Astrocyte of the cerebellum (primary cell): ENCODE results near the gene LAMB4.

ENCODE experiments used
- DNase-seq: peaks from one replicate; pipeline ENCODE4 v3.0.0-alpha.2; 2011; ENCODE audit warnings: low read depth
- H3K4me3 ChIP-seq: 2 replicates; pipeline ENCODE4 v1.5.1; 2011; ENCODE audit warnings: mild to moderate bottlenecking, low read depth, low read length, moderate library complexity
- in situ Hi-C: cut with HindIII; loops from 2 replicates; pipeline ENCODE4 v1.10.0; 2017; ENCODE audit warnings: low sequenced_read_pairs
- TF ChIP-seq, protein P1 (sequence below): IDR thresholded peaks from 2 replicates; pipeline ENCODE4 v1.5.1; 2012; ENCODE audit warnings: low read length, low read depth, moderate library complexity, mild to moderate bottlenecking; ENCODE audit errors: missing control alignments

The LAMB4 gene

DNA sequence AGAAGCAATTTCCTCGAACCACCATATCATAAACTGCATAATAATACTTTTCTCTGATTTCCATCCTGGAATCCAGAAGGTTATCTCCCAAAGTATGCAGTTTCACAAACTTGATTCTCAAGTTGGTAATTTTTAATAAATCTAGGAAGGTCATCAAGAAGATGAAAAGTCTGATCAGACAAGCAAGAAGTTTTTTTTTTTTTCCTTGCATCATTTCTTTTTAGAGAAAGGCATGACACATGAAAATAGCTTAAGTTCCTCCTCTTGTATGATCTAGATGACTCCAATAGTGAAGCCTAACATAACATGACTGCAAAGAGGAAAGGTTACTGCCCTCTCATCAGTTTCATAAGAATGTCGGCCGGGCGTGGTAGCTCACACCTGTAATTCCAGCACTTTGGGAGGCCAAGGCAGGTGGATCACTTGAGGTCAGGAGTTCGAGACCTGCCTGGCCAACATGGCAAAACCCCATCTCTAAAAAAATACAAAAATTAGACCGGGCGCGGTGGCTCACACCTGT is 149.4 kb downstream of the LAMB4 start:
- H3K4me3 ChIP-seq, result no peak overlapping the region
- TF ChIP-seq, protein P1, sequence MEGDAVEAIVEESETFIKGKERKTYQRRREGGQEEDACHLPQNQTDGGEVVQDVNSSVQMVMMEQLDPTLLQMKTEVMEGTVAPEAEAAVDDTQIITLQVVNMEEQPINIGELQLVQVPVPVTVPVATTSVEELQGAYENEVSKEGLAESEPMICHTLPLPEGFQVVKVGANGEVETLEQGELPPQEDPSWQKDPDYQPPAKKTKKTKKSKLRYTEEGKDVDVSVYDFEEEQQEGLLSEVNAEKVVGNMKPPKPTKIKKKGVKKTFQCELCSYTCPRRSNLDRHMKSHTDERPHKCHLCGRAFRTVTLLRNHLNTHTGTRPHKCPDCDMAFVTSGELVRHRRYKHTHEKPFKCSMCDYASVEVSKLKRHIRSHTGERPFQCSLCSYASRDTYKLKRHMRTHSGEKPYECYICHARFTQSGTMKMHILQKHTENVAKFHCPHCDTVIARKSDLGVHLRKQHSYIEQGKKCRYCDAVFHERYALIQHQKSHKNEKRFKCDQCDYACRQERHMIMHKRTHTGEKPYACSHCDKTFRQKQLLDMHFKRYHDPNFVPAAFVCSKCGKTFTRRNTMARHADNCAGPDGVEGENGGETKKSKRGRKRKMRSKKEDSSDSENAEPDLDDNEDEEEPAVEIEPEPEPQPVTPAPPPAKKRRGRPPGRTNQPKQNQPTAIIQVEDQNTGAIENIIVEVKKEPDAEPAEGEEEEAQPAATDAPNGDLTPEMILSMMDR, result no peak
- in situ Hi-C loops, result loop anchor here (5.0 kb wide), 1 partner anchor 48 kb away; no protein-coding TSS in a partner anchor
- DNase-seq, result no peak

DNA sequence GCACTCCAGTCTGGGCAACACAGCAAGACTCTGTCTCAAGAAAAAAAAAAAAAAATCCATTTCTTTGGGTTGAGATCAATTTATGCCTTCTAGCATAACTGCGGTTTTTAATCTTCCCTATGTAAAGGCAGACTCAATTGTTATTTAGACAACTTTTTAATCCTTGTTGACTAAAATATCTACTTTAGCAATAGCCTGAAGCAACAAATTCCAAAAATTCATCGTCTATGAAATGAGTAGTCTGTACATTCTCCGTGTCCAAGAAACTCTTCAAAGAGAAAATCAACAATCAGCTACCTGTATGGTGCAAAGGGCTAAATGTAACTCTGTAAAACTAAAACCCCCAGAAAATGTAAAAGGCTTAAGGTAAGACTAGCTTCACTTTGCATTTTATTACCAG is 150.0 kb downstream of the LAMB4 start:
- TF ChIP-seq, protein P1, result no peak
- DNase-seq, result no peak
- H3K4me3 ChIP-seq, result no peak overlapping the region
- in situ Hi-C loops, result loop anchor here (5.0 kb wide), 1 partner anchor 48 kb away; no protein-coding TSS in a partner anchor

DNA sequence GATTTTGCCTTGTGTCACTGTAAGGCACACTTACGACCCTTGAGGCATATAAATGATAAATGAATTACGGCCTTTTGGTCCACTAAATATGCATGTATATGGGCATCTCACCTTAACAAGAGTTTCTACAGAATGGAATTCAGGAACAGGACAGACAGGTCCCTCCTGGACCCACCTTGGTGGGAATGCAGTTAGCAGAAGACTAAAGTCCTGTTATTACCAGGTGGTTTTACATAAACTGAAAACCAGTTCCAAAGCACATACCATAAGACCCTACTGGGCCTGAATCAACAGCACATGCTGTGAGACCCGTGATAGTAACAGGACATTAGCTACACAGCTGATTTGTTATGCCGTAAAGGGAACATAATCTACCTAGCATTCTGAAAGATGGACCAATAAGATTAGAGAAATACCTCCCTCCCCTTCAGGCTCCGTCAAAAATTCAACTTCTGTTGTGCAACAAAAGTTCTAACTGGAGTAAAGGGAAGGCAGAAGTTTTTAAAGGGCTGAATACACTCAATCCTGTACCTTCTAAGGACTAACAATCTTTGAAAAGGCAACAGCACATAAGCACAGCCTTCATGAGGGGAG is 151.2 kb downstream of the LAMB4 start:
- DNase-seq, result no peak
- no peak overlapping the region for H3K4me3 ChIP-seq
- TF ChIP-seq, protein P1, result no peak
- in situ Hi-C loops, result no loop called here

- TF ChIP-seq, protein P1, result no peak
- no peak for DNase-seq
- H3K4me3 ChIP-seq, result no peak overlapping the region
- in situ Hi-C loops, result no loop called here
Observed at GRCh38 chr7:107977048-107977447, 153.1 kb downstream of the LAMB4 start.

DNA sequence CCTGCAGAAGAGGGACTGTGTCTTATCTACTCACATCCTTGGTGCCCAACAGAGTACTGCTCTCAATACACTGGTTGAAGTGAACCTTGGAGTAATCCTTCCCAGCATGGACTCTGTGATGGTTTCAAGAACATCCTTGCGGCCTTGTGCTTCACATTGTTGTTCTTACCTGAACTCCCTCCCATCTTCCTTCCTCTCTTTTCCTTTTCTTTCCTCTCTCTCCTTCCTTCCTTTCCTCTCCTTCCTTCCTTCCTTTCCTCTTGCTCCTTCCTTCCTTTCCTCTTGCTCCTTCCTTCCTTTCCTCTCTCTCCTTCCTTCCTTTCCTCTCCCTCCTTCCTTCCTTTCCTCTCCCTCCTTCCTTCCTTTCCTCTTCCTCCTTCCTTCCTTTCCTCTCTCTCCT is 153.5 kb downstream of the LAMB4 start:
- in situ Hi-C loops, result no loop called here
- DNase-seq, result no peak
- TF ChIP-seq, protein P1, result no peak
- H3K4me3 ChIP-seq, result no peak overlapping the region

GRCh38 chr7:107975394-107976013 is 154.7 kb downstream of the LAMB4 start:
- H3K4me3 ChIP-seq, result no peak overlapping the region
- no peak for DNase-seq
- in situ Hi-C loops, result no loop called here
- TF ChIP-seq, protein P1, result no peak
